H9 (cell line): ENCODE results near the gene ZKSCAN2. TPM values are rescaled to one million over a fixed set of nuclear protein-coding genes. Genes with fewer than 3 reads are reported as not detected.

Experiments used
- DNase-seq: peaks from one replicate; pipeline ENCODE4 v3.0.0-alpha.2; 2017
- H2AFZ ChIP-seq: one replicate; pipeline ENCODE4 v1.6.1; 2013; ENCODE audit warnings: mild to moderate bottlenecking, low read length, control low read depth, moderate library complexity
- H2AK5ac ChIP-seq: 2 replicates; pipeline ENCODE4 v1.6.1; 2013; ENCODE audit warnings: low read length, control low read depth, mixed read lengths; ENCODE audit not compliant: insufficient read length
- H2BK120ac ChIP-seq: one replicate; pipeline ENCODE4 v1.6.1; 2013; ENCODE audit warnings: low read depth, mild to moderate bottlenecking, low read length, control low read depth, inconsistent platforms; ENCODE audit not compliant: poor library complexity, severe bottlenecking
- H2BK12ac ChIP-seq: 2 replicates; pipeline ENCODE4 v1.6.1; 2013; ENCODE audit warnings: low read length, control low read depth, mixed read lengths, low read depth; ENCODE audit not compliant: insufficient read length
- H2BK15ac ChIP-seq: 2 replicates; pipeline ENCODE4 v1.6.1; 2013; ENCODE audit warnings: low read depth, low read length, control low read depth
- H2BK20ac ChIP-seq: one replicate; pipeline ENCODE4 v1.6.1; 2013; ENCODE audit warnings: low read depth, mild to moderate bottlenecking, low read length, control low read depth, inconsistent platforms; ENCODE audit not compliant: poor library complexity, severe bottlenecking
- H2BK5ac ChIP-seq: 2 replicates; pipeline ENCODE4 v1.6.1; 2013; ENCODE audit warnings: low read length, control low read depth, mixed read lengths; ENCODE audit not compliant: insufficient read length
- H3K14ac ChIP-seq: 2 replicates; pipeline ENCODE4 v1.6.1; 2013; ENCODE audit warnings: low read length, control low read depth; ENCODE audit not compliant: insufficient read depth
- H3K18ac ChIP-seq: 2 replicates; pipeline ENCODE4 v1.6.1; 2013; ENCODE audit warnings: low read depth, mild to moderate bottlenecking, mixed read lengths, low read length, control low read depth; ENCODE audit not compliant: insufficient read length
- H3K23ac ChIP-seq: 2 replicates; pipeline ENCODE4 v1.6.1; 2013; ENCODE audit warnings: low read length, control low read depth, mixed read lengths, low read depth; ENCODE audit not compliant: insufficient read length
- H3K23me2 ChIP-seq: 2 replicates; pipeline ENCODE4 v1.6.1; 2013; ENCODE audit warnings: low read depth, mild to moderate bottlenecking, mixed read lengths, low read length, control low read depth; ENCODE audit not compliant: insufficient read length, poor library complexity, severe bottlenecking
- H3K27ac ChIP-seq: 2 replicates; pipeline ENCODE4 v1.5.1; 2013; ENCODE audit warnings: low read length, control low read depth, mixed read lengths, low read depth; ENCODE audit not compliant: insufficient read length
- H3K27me3 ChIP-seq: 2 replicates; pipeline ENCODE4 v1.6.1; 2013; ENCODE audit warnings: low read length, control low read depth, inconsistent platforms; ENCODE audit not compliant: insufficient read depth
- H3K4ac ChIP-seq: 2 replicates; pipeline ENCODE4 v1.6.1; 2013; ENCODE audit warnings: low read depth, mild to moderate bottlenecking, control low read depth, inconsistent platforms, low read length, moderate library complexity
- H3K4me1 ChIP-seq: 2 replicates; pipeline ENCODE4 v1.6.1; 2013; ENCODE audit warnings: low read length, control low read depth, inconsistent platforms; ENCODE audit not compliant: insufficient read depth
- H3K4me2 ChIP-seq: 2 replicates; pipeline ENCODE4 v1.6.1; 2013; ENCODE audit warnings: low read length, control low read depth, mixed read lengths; ENCODE audit not compliant: insufficient read length, insufficient read depth
- H3K56ac ChIP-seq: 2 replicates; pipeline ENCODE4 v1.6.1; 2013; ENCODE audit warnings: low read depth, mild to moderate bottlenecking, mixed read lengths, low read length, control low read depth; ENCODE audit not compliant: insufficient read length
- H3K79me1 ChIP-seq: 2 replicates; pipeline ENCODE4 v1.6.1; 2013; ENCODE audit warnings: low read depth, mild to moderate bottlenecking, moderate library complexity, low read length, control low read depth, inconsistent platforms; ENCODE audit not compliant: insufficient read depth, poor library complexity, severe bottlenecking
- H3K79me2 ChIP-seq: 2 replicates; pipeline ENCODE4 v1.6.1; 2013; ENCODE audit warnings: low read length, control low read depth, inconsistent platforms; ENCODE audit not compliant: insufficient read depth
- H3K9ac ChIP-seq: 2 replicates; pipeline ENCODE4 v1.6.1; 2013; ENCODE audit warnings: low read length, control low read depth, mixed read lengths; ENCODE audit not compliant: insufficient read length; ENCODE audit errors: extremely low read depth
- H3K9me3 ChIP-seq: one replicate; pipeline ENCODE4 v1.6.1; 2013; ENCODE audit warnings: low read depth, low read length, inconsistent platforms; ENCODE audit not compliant: control insufficient read depth
- H3T11ph ChIP-seq: one replicate; pipeline ENCODE4 v1.6.1; 2013; ENCODE audit warnings: mild to moderate bottlenecking, low read length, control low read depth, inconsistent platforms
- H4K20me1 ChIP-seq: one replicate; pipeline ENCODE4 v1.6.1; 2013; ENCODE audit not compliant: control insufficient read depth, insufficient read length, insufficient read depth
- H4K5ac ChIP-seq: 2 replicates; pipeline ENCODE4 v1.6.1; 2013; ENCODE audit warnings: low read depth, mild to moderate bottlenecking, mixed read lengths, low read length, control low read depth; ENCODE audit not compliant: insufficient read length
- H4K8ac ChIP-seq: replicated peaks from 2 replicates; pipeline ENCODE4 v1.6.1; 2013; ENCODE audit warnings: low read length, control low read depth, mixed read lengths, low read depth; ENCODE audit not compliant: insufficient read length
- H4K91ac ChIP-seq: 2 replicates; pipeline ENCODE4 v1.6.1; 2013; ENCODE audit warnings: low read depth, mild to moderate bottlenecking, moderate library complexity, mixed read lengths, low read length, control low read depth; ENCODE audit not compliant: insufficient read length
- H3K27ac Mint-ChIP-seq, 3 experiments: 2 replicates in 2 of 3; 3 replicates in 1 of 3; pipeline ENCODE4 v1.8.0; 2020 to 2021; ENCODE audit warnings: mixed read lengths in 3 of 3, mild to moderate bottlenecking in 1 of 3, moderate library complexity in 1 of 3
- H3K27me3 Mint-ChIP-seq: 2 replicates; pipeline ENCODE4 v1.8.0; 2021; ENCODE audit warnings: low read depth, mild to moderate bottlenecking, moderate library complexity, mixed read lengths
- H3K36me3 Mint-ChIP-seq, 3 experiments: 2 replicates in 2 of 3; 3 replicates in 1 of 3; pipeline ENCODE4 v1.8.0; 2020 to 2021; ENCODE audit warnings: low read depth in 3 of 3, mixed read lengths in 3 of 3; ENCODE audit not compliant: insufficient read depth in 1 of 3
- H3K4me1 Mint-ChIP-seq, 2 experiments: 2 replicates each; pipeline ENCODE4 v1.8.0; 2020; ENCODE audit warnings: mixed read lengths in 2 of 2
- H3K4me3 Mint-ChIP-seq, 2 experiments: 2 replicates in 1 of 2; 3 replicates in 1 of 2; pipeline ENCODE4 v1.8.0; 2020 to 2021; ENCODE audit warnings: mild to moderate bottlenecking in 2 of 2, mixed read lengths in 2 of 2, moderate library complexity in 1 of 2
- H3K9me3 Mint-ChIP-seq, 2 experiments: 2 replicates in 1 of 2; 3 replicates in 1 of 2; pipeline ENCODE4 v1.8.0; 2020; ENCODE audit warnings: mild to moderate bottlenecking in 2 of 2, mixed read lengths in 2 of 2, moderate library complexity in 1 of 2
- CTCF ChIP-seq: fragments of 200-600 bp; sonication (generic); conservative IDR thresholded peaks from 3 replicates; pipeline ENCODE4 v1.8.0; 2021; ENCODE audit warnings: antibody characterized with exemption, mild to moderate bottlenecking
- WGBS: extraction: QIAGEN DNeasy Blood & Tissue Kit; methylation state at CpG from one replicate; pipeline ENCODE4 v1.1.7; 2013; ENCODE audit warnings: missing lambda C conversion rate, low lambda C conversion rate, mixed read lengths; ENCODE audit not compliant: insufficient read length; ENCODE audit errors: extremely low coverage; 5-methylcytosine and 5-hydroxymethylcytosine counted together
- long read RNA-seq: library from polyadenylated mRNA; unstranded; transcript quantifications from one replicate; pipeline ENCODE4 v2.0.0, GENCODE V29; 2020
- total RNA-seq: library from RNA; stranded (reverse); gene quantifications from 2 replicates; pipeline ENCODE4 v1.2.1, GENCODE V29; 2021

ZKSCAN2 gene
- total RNA-seq, result 16.5 TPM in 2 replicates
- long read RNA-seq, full-length matches to known transcripts, result 5 of 12 reads
- long read RNA-seq, partial matches to known transcripts, result 2 of 12 reads
- long read RNA-seq, other reads (novel, unspliced or antisense), result 5 of 12 reads

- H2AK5ac ChIP-seq, result no peak within 1 kb of the TSS
- H3K4me1 ChIP-seq, result no peaks in the 10 kb centered on the region
- H3K79me2 ChIP-seq, result peaks cover 13% of the 10 kb centered on the region; the same call in 1 of the 2 replicates
- peak within 1 kb of the TSS; percentile 95 for H3K14ac ChIP-seq
- H2BK12ac ChIP-seq, result no peak within 1 kb of the TSS
- no peaks in the 10 kb centered on the region for H4K20me1 ChIP-seq
- no peak within 1 kb of the TSS; the same call in 1 of the 2 replicates for H3K4ac ChIP-seq
- no peak within 1 kb of the TSS for H3K56ac ChIP-seq
- H4K5ac ChIP-seq, result no peak within 1 kb of the TSS
- H3K27me3 Mint-ChIP-seq, result no peaks in the 10 kb centered on the region
- peak within 1 kb of the TSS; percentile 77 for H3K27ac ChIP-seq
- H2BK20ac ChIP-seq, result no peak within 1 kb of the TSS
- peak within 1 kb of the TSS; percentile 96 for H3K4me2 ChIP-seq
- no peak within 1 kb of the TSS for H2BK15ac ChIP-seq
- H3K23ac ChIP-seq, result no peak within 1 kb of the TSS
- H3K27me3 ChIP-seq, result no peaks in the 10 kb centered on the region
- peak within 1 kb of the TSS; percentile 86 to 89 for H3K4me3 Mint-ChIP-seq
- no peak for TF ChIP-seq CTCF
- H2BK5ac ChIP-seq, result no peak within 1 kb of the TSS
- DNase-seq, result peak; percentile 89
- H3K79me1 ChIP-seq, result peaks cover 11% of the 10 kb centered on the region
- H4K91ac ChIP-seq, result no peak within 1 kb of the TSS
- H2BK120ac ChIP-seq, result peak within 1 kb of the TSS; percentile 94
- H3K9ac ChIP-seq, result peak within 1 kb of the TSS; percentile 89
- no peaks in the 10 kb centered on the region for H3K9me3 Mint-ChIP-seq
- WGBS, result no CpG with 5 or more reads among the region's 69 CpGs
- no peaks in the 10 kb centered on the region for H3K9me3 ChIP-seq
- H3T11ph ChIP-seq, result no peak within 1 kb of the TSS
- peak within 1 kb of the TSS; percentile 94 for H3K18ac ChIP-seq
- peak within 1 kb of the TSS; percentile 95 to 100 (median 99) for H3K27ac Mint-ChIP-seq
- peaks cover 12% of the 10 kb centered on the region for H3K23me2 ChIP-seq
- no peak within 1 kb of the TSS for H4K8ac ChIP-seq
- no peak within 1 kb of the TSS for H2AFZ ChIP-seq
- H3K4me1 Mint-ChIP-seq, result peaks cover 27 to 28% of the 10 kb centered on the region in 2 experiments
- H3K36me3 Mint-ChIP-seq, result peaks cover 10 to 34% (median 30%) of the 10 kb centered on the region in 3 experiments
These were observed at the start of gene ZKSCAN2 for GRCh38 chr16:25257470-25257955. ZKSCAN2 (minus strand) TSS chr16:25257845; CDS start chr16:25257127, 718 bp downstream.
